DMS53 treated with DMSO at 0.1 percent for 48 hours (cell line): ENCODE data around the gene DNAH11.
"Not testable (repeated sequence)": the region's sequence is repeated elsewhere in the genome, so short reads cannot be mapped to it uniquely, and the experiment has no call there.

Experiments used
- DNase-seq: peaks from one replicate; lab custom pipeline; 2025; ENCODE audit not compliant: unreplicated experiment; lab: John Stamatoyannopoulos, UW

The DNAH11 gene

DNA sequence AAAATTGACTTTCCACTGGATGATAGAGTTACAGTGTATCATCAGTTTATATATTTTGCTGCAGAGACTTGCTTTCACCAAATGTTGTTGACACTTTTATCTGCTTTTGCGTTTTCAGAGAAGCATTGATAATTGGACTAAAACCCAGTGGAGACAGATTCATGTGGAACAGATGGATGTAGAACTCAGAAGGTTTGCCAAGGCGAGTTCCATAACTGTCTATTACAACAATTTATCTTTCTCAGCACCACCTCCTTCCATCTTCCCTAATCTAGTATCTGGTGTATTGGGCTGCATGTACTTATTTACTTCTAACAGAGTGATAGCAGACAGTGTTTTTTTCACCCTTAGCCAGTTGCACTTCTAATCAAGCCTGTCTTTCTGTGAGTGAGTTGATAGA is 73.3 kb downstream of the DNAH11 start:
- DNase-seq: no peak

DNA sequence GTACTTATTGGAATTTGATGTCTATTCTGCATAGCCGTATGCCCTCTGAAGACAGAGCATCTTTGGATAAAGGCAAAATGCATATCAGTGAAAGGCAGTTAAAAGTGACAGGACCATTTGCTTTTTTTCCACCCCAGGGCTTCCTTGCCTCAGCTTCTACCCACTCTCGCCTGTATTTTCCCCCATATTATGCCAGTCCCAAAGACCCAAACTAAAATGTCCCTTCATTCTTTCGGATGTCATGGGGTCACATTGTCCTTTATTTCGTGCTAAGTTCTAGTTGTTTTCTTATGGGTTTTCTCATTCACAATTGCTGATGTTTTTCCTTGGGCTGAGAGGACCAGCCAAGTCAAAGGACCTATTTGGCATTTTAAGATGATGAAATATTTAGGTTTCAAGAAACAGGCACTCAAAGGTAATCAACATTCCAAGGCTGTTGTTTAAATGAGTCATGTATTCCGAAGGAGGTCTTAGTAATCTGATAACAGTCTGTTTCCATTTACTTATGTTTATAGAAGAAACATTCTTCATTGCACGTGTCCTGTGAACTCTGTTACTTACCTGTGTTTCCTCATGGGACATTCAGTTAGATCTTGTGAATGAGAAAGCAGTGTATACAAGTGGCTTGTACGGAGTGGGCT is 74.1 kb downstream of the DNAH11 start:
- no peak for DNase-seq

DNA sequence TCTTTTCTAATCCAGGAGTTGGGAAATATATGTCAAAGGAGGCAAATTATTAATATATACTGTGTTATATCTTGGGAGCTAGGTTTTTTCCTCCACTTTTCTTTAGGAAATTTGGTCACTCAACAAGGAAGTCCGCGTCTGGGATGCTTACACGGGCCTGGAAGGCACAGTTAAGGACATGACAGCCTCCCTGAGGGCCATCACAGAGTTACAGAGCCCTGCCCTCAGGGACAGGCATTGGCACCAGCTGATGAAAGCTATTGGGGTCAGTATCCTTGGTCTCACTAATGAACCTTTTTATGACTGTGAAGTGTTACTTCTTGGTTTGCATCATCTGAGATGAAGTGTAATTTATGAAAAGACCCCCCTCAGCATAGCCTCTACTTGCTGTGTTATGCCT is 74.7 kb downstream of the DNAH11 start:
- DNase-seq: no peak

DNA sequence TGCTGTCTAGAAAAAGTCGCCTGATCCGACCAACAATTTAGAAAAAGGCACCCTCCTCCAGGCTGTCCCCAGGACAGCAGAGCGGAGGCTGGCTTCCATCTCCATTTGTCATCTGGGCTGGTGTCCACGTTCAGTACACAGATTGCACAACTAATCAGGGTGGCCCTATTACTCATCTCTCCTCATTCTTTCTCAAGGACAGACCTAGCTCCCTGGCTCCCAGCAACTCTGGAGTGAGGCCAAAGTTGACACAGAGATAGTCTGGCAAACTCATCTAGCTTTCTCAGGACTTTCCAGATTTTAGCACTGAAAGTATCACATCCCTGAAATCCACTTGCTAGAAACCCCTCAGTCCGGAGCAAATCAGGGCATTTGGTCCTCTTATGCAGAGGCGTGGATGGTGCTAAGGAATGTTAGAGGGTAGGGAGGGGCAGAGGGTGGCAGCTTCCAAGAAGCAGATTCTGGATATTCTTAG is 75.1 kb downstream of the DNAH11 start:
- no peak for DNase-seq

DNA sequence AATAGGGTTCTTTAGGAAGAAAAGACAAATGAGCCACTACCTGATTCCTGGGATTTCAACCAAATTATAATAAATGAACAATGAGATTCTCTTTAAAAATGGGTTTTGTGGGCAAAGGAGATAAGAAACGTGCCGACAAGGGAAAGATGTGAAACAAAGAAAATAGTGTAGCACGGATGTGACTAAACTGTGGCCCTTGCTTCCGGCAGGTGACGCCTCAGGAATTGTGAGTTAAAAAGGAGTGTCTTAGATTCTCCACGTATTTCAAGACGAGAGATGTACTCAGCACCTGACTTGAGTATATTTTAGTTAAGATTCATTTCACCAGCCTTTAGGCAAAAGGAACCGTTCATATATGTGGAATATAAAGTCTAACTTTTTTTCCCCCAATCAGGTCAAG is 75.9 kb downstream of the DNAH11 start:
- no peak for DNase-seq

DNA sequence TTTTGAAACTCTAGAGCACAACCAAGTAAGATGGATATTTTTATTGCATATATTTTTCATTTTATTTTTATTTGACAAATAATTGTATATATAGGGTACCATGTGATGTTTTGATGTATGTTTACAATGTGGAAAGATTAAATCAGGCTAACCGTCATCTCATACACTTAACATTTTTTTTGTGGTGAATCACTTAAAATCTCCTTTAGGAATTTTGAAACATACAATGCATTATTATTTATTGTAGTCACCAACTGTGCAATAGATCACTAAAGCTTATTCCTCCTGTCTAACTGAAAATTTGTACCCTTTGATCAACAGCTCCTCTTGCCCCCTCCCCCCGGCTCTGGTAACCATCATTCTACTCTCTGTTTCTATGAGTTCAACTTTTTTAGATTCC is 77.2 kb downstream of the DNAH11 start:
- DNase-seq: no peak

DNA sequence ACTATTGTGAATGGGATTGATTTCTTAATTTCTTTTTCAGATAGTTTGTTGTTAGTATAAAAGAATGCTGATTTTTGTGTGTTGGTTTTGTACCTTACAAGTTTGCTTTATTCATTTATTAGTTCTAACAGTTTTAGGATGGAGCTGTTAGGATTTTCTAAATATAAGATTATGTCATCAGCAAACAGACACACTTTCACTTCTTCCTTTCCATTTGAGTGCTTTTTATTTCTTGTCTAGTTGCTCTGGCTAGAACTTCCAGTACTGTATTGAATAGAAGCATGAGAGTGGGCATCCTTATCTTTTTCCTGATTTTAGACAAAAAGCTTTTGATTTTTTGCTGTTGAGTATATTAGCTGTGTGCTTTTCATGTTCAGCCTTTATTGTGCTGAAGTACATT is 81.5 kb downstream of the DNAH11 start:
- no peak for DNase-seq

DNA sequence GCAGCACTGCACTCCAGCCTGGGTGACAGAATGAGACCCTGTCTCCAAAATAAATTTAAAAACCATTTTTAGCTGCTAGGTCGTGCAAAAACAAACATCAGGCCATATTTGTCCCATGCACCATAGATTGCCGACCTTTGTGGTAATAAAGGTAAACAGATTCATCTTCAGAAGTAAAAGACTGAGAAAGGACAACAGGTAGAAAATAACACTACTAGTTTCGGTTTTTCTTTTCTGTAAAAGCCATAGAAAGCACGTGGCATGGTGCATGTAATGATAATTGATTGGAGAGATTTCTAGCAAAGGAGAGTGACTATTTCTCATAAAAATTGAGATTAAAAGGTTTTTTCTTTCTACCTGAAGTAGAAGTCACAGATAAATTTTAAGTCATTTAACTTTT is 93.9 kb downstream of the DNAH11 start:
- no peak for DNase-seq

DNA sequence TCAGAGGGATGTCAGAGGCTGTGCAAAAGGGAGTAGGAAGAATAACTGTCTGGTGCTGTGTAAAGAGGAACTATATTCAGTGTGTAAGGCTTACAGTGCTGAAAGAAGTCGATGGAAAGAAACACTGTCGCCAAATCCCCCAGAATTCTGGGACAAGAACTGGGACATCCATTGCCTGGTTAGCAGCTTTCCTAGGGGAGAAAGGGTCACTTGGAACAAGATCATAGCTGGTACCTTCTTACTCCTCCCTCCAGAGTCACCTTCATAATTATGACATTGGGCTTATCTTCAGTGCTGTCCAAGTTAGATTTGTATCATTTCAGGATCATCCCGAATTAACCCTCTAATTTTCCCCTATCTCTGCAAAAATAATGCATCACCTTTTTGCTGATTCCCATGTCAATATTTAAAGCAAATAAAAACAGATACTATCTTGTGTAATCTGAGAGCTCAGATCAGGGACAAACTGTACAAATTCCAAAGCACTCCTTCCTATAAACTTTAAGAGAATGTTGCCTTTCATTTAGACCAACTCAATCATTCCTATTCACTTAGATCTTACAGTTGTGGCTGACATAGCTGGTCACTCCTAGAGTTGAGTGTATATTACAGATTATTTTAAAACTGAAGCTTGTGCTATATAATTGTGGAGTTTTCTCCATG is 96.5 kb downstream of the DNAH11 start:
- no peak for DNase-seq

DNA sequence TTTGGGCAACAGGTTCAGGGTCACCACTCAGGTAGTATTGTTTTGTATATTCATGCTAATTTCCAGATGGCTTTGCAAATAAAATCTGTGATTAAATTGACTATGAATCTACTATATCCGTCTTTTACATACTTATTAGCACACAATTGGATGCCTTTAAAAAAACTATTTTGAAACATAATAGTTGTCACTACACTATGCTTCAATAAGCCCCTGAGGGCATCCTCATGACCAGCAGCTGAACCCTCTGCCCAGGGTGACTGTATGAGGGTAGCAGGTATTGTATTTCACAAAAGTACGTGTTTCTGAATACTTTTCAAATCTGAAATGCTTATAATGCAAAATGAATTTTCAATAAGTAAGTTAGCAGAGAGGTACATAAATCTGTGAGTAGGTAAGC is 97.3 kb downstream of the DNAH11 start:
- no peak for DNase-seq

DNA sequence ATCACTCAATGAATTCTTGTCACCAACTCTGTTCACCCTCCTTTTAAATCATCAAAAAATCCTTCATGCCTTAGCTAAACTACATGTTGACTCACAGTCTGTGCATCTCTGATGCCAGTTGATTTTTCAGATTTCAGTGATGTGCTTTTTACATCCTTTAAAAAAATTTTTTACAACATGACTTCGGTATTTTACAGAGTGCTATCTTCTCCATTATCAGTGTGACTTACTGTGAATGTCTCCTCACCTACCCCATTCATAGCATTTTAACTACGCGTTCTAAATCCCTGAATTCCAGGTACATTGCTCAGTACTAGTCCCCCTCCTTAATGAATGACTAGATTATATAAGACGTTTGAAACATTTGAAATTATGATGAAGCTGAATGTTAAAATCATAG is 98.7 kb downstream of the DNAH11 start:
- no peak for DNase-seq

DNA sequence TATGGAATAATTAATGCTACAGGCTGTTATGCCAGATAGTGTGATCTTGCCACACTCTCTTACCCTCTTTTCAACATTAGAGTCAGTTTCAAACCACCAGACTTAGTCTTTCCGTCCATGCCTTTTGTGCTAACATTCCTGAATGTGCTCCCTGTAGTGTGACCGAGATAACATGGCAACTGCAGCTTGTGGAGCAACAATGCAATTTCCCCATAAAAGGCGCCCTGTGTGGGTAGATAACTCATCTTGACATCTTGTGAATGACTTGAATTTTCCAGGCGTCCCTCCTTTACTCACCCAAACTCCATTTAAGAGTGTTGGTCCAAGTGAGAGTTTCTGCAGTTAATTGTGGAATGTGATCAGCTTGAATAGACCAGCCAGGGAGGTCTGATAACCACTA is 99.6 kb downstream of the DNAH11 start:
- no peak for DNase-seq

DNA sequence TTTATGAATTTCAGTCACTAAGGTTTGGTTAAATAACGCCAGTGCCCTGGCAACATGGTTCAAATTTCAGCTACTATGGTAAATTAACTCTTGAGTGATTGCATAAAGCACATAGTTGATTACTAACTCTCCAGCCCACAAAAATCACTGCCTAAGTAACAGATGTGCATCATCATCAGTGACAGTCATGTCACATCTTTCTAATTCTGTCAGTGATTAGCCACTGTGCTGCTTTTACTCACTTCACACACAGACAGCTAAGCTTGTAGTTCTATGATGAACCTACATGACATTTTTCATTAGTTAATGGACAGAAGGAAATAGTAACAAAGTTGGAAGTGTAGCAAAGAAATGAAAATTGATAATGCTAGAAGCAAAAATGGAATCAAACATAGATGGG is 108.9 kb downstream of the DNAH11 start:
- DNase-seq: no peak

DNA sequence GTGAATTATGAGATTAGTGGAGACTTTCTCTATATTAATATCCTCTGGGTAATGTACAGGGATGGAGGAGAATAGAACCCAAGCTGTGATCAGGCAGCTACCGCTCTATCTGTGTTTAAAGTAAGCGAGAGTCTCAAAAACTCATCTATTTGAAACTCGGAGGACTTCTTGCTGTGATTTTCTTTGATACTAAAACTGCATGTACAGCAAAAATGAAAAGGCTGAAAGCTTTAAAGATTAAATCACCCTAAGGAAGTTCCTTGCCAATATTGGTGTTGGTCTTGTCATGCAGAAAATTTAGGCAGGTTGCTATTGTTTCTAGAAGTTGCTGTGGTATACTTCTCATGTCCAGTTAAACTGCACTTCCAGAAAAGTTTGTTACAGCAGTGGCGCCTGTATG is 110.8 kb downstream of the DNAH11 start:
- no peak for DNase-seq

DNA sequence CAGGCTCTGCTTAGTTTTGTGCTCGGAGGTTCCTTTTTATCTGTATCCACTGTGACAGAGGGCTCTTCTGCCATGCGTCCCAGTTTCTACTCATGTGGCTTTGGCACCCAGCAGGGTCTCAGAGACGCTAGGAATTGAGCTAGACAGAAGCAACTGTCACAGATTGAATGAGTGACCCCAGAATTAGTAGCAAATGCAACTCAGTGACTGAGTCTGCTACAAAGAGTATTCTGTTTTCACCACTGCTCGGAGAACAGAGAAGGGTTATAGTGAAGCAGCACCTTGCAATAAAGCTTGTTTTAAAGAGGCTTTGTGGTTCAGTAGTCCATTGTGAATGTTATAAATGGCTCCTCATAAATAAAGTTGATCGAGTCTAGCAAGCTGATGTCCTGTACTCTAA is 113.2 kb downstream of the DNAH11 start:
- no peak for DNase-seq

DNA sequence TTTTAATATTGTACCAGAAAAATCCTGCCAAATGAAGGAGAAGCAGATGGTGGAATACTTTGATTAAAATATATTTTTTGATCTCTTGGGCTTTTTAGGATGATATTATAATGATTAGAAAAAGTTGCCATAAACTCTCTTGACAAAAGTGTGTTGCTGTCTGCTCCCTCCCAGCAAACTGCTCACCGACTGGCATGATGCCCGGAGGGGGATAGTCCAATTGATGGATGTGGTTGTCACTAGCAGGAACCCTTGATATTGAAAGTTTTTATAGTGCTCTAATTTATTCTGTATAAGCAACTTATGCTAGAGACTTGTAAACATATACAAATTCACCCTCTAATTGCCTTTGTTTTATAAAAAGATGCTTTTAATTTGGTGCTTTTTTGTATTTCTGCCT is 114.0 kb downstream of the DNAH11 start:
- DNase-seq: no peak

DNA sequence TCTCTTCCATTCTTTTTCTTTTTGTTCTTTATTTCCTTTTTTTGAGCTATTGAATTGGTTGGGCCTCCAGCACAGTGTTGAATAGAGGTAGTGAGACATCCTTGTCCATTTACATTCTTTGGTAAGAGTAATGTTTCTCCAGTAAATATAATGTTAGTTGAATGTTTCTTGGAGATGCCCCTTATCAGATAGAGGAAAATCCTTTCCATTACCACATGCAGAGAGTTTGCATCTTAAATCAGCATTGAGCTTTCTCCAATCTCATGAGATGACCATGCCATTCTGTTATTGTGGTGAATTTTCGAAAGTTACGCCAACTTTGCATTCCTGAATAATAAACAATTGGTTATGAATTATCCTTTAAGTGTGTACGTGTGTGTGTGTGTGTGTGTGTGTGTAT is 127.7 kb downstream of the DNAH11 start:
- DNase-seq: no peak

DNA sequence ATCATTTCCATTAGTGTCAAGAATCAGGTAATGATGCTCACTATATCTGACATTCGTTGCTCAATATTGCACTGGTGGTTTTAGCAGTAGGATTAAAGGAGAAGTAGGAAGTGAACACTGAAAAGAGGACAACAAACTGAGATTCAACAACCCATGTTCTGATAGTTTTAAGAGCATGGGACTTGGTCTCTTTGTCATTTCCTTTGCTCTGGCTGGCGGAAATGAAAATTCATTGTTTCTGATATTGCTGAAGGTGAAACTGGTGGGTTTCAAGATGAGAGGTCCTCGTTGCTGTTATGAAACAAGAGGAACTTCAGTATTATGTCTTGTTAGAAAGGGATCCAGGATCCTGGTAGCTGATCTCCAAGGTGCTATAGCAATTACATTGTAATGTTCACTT is 129.0 kb downstream of the DNAH11 start:
- no peak for DNase-seq

DNA sequence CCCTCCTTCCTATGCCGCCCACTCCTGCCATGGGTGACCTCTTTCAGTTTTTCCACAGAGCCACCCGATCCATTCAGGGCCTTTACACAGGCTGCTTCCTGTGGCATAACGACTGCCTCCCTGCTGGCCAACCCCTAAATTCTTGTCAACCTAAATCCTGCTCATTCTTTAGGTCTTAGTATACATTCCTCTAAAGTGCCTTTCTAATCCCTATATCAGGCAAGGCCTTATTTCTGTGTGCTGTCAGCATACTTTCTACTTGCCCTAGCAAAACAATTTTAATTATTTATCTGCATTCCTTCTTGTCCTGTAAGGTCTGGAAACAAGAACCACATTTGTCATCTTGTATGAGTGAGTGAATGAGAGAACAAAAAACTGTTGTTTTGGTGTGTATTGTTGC is 132.4 kb downstream of the DNAH11 start:
- DNase-seq: no peak

DNA sequence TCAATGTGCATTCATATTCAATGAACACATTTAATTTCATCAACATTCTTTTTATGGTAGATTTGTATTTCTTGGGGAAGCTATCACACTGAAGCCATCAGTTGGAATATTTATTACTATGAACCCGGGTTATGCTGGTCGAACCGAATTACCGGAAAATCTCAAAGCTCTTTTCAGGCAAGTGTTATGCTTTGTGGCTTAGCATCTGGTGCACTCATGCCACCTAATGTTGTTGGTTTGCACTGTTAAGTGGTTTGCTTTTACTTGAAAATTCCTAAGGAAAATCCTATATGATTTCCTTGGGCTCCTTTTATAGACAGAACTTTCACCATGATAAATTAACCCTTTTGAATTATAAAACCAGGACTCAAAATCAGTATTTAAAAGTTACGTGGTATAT is 147.9 kb downstream of the DNAH11 start:
- no peak for DNase-seq

DNA sequence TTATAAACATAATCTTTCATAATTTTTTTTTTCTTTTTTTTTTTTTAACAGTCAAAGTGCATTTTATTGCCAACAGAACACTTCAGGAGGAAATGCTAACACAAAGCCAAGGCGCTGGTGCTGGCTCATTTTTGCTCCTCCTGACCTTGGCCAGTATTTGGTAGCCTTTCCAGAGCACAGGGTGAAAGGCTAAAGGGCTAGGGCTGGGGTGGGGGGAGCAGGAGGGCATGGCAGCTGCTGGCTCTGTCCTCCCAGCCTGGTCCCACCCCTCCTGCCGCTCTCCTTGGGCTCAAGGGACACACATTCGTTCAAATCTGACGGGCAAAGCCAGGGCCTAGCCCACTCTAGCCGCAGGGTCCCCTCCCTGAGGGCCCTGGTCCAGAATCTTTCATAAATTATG is 148.3 kb downstream of the DNAH11 start:
- DNase-seq: not testable (repeated sequence)

DNA sequence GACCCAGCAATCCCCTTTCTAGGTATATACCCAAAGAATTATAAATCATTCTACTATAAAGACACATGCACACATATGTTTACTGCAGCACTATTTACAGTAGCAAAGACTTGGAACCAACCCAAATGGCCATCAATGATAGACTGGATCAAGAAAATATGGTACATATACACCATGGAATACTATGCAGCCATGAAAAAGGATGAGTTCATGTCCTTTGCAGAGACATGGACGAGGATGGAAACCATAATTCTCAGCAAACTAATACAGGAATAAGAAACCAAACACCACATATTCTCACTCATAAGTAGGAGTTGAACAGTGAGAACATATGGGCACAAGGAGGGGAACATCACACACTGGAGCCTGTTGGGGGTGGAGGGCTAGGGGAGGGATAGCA is 157.7 kb downstream of the DNAH11 start:
- DNase-seq: not testable (repeated sequence)

DNA sequence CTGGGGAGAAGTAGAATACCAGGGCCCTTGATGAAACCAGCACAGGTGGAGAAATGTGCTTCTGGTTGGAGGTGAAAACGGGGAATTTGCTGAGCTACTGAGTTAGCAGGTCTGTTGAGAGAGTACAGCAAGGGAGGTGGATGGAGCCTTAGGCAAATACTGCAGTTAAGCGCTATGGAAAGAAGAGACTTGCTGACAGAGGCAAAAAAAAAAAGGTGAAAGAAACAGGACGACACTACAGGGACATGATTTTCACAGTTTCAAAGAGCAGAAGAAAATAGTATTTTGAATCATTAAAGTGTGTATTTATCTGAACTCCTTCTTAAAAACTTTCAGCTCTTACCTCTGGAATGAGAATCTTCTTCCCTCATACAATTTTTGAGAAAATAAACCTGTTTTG is 159.5 kb downstream of the DNAH11 start:
- DNase-seq: no peak
